Kidney (tissue), 14 donors: ENCODE measurements around the gene NCSTN. TPM values are rescaled to one million over a fixed set of nuclear protein-coding genes. Genes with fewer than 3 reads are reported as not detected.

ENCODE experiments used
- DNase-seq, 5 donors: peaks; one replicate each; pipeline ENCODE4 v3.0.0-alpha.2; 2013 to 2020
- FAIRE-seq: peaks from 2 replicates; lab custom pipeline; 2012; peaks lifted over from hg19 to GRCh38; lab: Jason Lieb, UNC
- H3K27ac ChIP-seq, 2 donors: one replicate each; pipeline ENCODE4 v1.7.0; 2013; ENCODE audit warnings: low read depth in 2 of 2, low read length in 2 of 2, inconsistent platforms in 1 of 2
- H3K27me3 ChIP-seq: one replicate; pipeline ENCODE4 v1.7.1; 2013; ENCODE audit warnings: low read length, inconsistent platforms; ENCODE audit not compliant: control insufficient read depth, insufficient read depth
- H3K36me3 ChIP-seq, 3 donors: one replicate each; pipeline versions ENCODE4 v1.7.0 to v1.7.1; 2013; ENCODE audit warnings: low read length in 3 of 3, control low read depth in 1 of 3, inconsistent platforms in 1 of 3; ENCODE audit not compliant: insufficient read depth in 3 of 3, control insufficient read depth in 2 of 3
- H3K4me1 ChIP-seq, 3 donors: one replicate each; pipeline versions ENCODE4 v1.7.0 to v1.7.1; 2013; ENCODE audit warnings: low read length in 3 of 3, inconsistent platforms in 1 of 3, low read depth in 1 of 3; ENCODE audit not compliant: control insufficient read depth in 2 of 3, insufficient read depth in 2 of 3
- H3K4me3 ChIP-seq, 3 donors: one replicate each; pipeline versions ENCODE4 v1.7.0 to v1.8.1; 2013; ENCODE audit warnings: low read length in 3 of 3, control low read depth in 1 of 3, inconsistent platforms in 1 of 3
- H3K9ac ChIP-seq, 3 donors: one replicate each; pipeline versions ENCODE4 v1.7.0 to v1.7.1; 2013; ENCODE audit warnings: low read length in 3 of 3, control low read depth in 1 of 3, inconsistent platforms in 1 of 3
- H3K9me3 ChIP-seq, 3 donors: one replicate each; pipeline versions ENCODE4 v1.7.0 to v1.7.1; 2013; ENCODE audit warnings: low read length in 3 of 3, control low read depth in 1 of 3, inconsistent platforms in 1 of 3; ENCODE audit not compliant: control insufficient read depth in 2 of 3, insufficient read depth in 1 of 3
- intact Hi-C: fragments of 100-400 bp; cut with DNase I; formaldehyde crosslinking; loops from one replicate; pipeline ENCODE4 v1.11.1; 2022
- polyA plus RNA-seq: library from polyadenylated mRNA; stranded (reverse); fragments of 350-450 nt; fragmentation: Illumina TruSeq; extraction: RNeasy Lipid Tissue Mini Kit (QIAGEN cat#74804); gene quantifications from one replicate; pipeline ENCODE4 v1.2.3, GENCODE V29; 2014; ENCODE audit warnings: low read depth, low replicate concordance; ENCODE audit not compliant: insufficient read depth
- total RNA-seq: library from RNA; stranded (reverse); fragmentation: NEBNext Ultra II Directional; extraction: Animal tissue kit (Norgen Biotek cat#: 25700); gene quantifications from one replicate; pipeline ENCODE4 v1.2.1, GENCODE V29; 2021
- TF ChIP-seq, protein P1 (sequence below): IDR thresholded peaks from 3 replicates; pipeline ENCODE4 v1.5.1; 2012; ENCODE audit warnings: mild to moderate bottlenecking, moderate library complexity, borderline replicate concordance; ENCODE audit not compliant: insufficient read depth; ENCODE audit errors: extremely low read depth
- donor health status: control.
- donor health status: control.
- donor health status: control.
- donor health status: control.
- donor health status: control.
- donor health status: DM: yes; HTN: yes; CAD: no.
- donor health status: Normal renal cell carcinoma (clear cell type).

Gene NCSTN
- total and polyA plus RNA-seq, 2 donors from 2014 or later = 73.9 to 109 TPM

DNA sequence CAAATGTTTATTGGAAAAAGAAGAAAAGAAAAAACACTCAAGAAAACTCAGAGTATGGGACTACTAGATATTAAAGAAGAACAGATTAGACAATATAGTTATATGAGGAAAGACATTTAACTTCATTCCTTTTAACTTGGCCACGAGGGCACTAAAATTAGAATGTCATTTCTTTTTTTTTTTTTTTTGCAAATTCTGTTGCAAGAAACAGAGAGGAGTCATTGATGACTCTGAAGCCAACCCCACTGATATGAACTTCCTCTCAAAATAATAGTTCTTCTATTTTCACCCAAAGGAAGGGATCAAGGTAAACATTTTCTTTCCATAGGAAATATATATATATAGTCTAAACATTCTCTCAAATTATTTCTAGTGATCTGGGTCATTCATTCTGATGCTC is 33.6 kb upstream of the NCSTN start:
- H3K27ac ChIP-seq = no peak overlapping the region
- FAIRE-seq = no peak
- peaks cover 13 to 80% (median 58%) of the 10 kb centered on the region in 3 donors for H3K36me3 ChIP-seq
- TF ChIP-seq, protein P1, sequence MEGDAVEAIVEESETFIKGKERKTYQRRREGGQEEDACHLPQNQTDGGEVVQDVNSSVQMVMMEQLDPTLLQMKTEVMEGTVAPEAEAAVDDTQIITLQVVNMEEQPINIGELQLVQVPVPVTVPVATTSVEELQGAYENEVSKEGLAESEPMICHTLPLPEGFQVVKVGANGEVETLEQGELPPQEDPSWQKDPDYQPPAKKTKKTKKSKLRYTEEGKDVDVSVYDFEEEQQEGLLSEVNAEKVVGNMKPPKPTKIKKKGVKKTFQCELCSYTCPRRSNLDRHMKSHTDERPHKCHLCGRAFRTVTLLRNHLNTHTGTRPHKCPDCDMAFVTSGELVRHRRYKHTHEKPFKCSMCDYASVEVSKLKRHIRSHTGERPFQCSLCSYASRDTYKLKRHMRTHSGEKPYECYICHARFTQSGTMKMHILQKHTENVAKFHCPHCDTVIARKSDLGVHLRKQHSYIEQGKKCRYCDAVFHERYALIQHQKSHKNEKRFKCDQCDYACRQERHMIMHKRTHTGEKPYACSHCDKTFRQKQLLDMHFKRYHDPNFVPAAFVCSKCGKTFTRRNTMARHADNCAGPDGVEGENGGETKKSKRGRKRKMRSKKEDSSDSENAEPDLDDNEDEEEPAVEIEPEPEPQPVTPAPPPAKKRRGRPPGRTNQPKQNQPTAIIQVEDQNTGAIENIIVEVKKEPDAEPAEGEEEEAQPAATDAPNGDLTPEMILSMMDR = no peak
- H3K9me3 ChIP-seq = no peaks in the 10 kb centered on the region
- no peak for DNase-seq
- H3K4me1 ChIP-seq = no peaks in the 10 kb centered on the region
- H3K9ac ChIP-seq = no peak overlapping the region
- intact Hi-C loops = no loop called here
- H3K4me3 ChIP-seq = no peak overlapping the region
- H3K27me3 ChIP-seq = no peaks in the 10 kb centered on the region

DNA sequence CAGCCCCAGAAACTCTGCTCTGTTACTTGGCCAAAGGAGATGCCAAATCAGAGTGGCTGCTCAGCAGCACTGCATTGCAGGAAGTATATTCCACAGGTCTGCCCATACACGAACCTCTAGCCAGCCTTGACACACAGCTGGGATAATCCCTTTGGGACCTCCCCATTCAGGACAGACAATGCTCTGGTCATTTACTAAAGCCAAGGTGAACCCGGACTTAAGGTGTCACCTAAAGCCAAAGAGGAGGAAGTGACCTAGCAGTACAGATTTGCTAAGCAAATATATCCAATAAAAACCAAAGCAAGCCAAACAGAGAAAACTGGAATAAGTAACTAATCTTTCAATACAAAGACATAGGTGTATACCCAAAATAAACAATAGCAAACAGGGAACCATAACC is 27.8 kb upstream of the NCSTN start:
- no peaks in the 10 kb centered on the region for H3K4me1 ChIP-seq
- peaks cover 20 to 70% (median 44%) of the 10 kb centered on the region in 3 donors for H3K36me3 ChIP-seq
- FAIRE-seq (no peak), DNase-seq (no peak)
- no peak overlapping the region for H3K4me3 ChIP-seq
- no peaks in the 10 kb centered on the region for H3K9me3 ChIP-seq
- H3K9ac ChIP-seq = no peak overlapping the region
- TF ChIP-seq, protein P1 = no peak
- no peak overlapping the region for H3K27ac ChIP-seq
- intact Hi-C loops = no loop called here
- H3K27me3 ChIP-seq = no peaks in the 10 kb centered on the region

DNA sequence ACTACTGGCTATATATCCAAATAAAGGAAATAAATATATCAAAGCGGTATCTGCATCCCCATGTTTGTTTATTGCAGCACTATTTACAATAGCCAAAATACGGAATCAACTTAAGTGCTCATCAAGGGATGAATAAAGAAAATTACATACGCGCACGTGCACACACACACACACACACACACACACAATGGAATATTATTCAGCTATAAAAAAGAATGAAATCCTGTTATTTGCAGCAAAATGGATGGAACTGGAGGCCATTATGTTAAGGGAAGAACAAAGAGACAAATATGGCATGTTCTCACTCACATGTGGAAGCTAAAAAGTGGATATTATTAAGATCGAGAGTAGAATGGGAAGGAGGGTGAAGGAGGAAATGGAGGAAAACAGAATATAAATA is 20.4 kb upstream of the NCSTN start:
- no peaks in the 10 kb centered on the region for H3K9me3 ChIP-seq
- no peaks in the 10 kb centered on the region for H3K4me1 ChIP-seq
- intact Hi-C loops = no loop called here
- DNase-seq (no peak), FAIRE-seq (no peak)
- no peak overlapping the region for H3K4me3 ChIP-seq
- H3K27me3 ChIP-seq = no peaks in the 10 kb centered on the region
- TF ChIP-seq, protein P1 = no peak
- H3K9ac ChIP-seq = no peak overlapping the region
- no peak overlapping the region for H3K27ac ChIP-seq
- peaks cover 11 to 43% (median 18%) of the 10 kb centered on the region in 3 donors for H3K36me3 ChIP-seq

- Histone ChIP-seq H3K36me3 (peaks cover 6 to 56% (median 27%) of the 10 kb centered on the region in 3 donors), H3K9me3 (no peaks in the 10 kb centered on the region), H3K4me1 (no peaks in the 10 kb centered on the region), H3K27ac (no peak overlapping the region), H3K4me3 (no peak overlapping the region), H3K9ac (no peak overlapping the region), H3K27me3 (no peaks in the 10 kb centered on the region)
- TF ChIP-seq, protein P1 = no peak
- DNase-seq (no peak), FAIRE-seq (no peak)
- intact Hi-C loops = no loop called here
Measured at GRCh38 chr1:160325252-160325651, 17.9 kb upstream of the NCSTN start.
